GM19468 (cell line): Measurements from ENCODE around the gene HSPA6.
"Not testable (repeated sequence)": the region's sequence is repeated elsewhere in the genome, so short reads cannot be mapped to it uniquely, and the experiment has no call there.

Experiments used
- ATAC-seq: cut with Tn5 transposase; IDR thresholded peaks from one replicate; pipeline ENCODE4 v1.9.1; 2021; ENCODE audit warnings: mild to moderate bottlenecking, moderate library complexity, moderate number of reproducible peaks; ENCODE audit not compliant: unreplicated experiment; ENCODE audit errors: extremely low read depth

HSPA6 gene

GRCh38 chr1:161556990-161557389 is 32.6 kb downstream of the HSPA6 start:
- not testable (repeated sequence) for ATAC-seq

- ATAC-seq, result not testable (repeated sequence)
Observed at GRCh38 chr1:161557506-161558450, 33.4 kb downstream of the HSPA6 start.

GRCh38 chr1:161560960-161561715 is 36.8 kb downstream of the HSPA6 start:
- ATAC-seq, result peak; percentile 33

DNA sequence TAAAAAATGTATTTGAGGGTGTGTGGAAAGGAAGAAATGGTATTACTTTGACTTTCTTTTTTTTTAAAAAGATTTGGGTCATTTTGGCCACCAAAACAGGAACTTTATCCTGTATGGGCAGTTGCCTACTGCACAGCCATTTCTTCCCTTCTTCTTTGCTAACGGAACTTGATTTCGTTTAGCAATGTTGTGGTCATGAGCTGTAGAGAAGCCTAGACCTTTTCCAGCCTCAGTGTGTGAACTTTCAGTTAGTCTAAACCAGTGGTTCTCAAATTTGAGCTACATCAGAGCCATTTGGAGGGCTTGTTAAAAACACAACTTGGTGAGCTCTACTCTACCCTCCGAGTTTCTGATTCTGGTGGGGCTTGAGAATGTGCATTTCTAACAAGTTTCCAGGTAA is 38.1 kb downstream of the HSPA6 start:
- not testable (repeated sequence) for ATAC-seq

DNA sequence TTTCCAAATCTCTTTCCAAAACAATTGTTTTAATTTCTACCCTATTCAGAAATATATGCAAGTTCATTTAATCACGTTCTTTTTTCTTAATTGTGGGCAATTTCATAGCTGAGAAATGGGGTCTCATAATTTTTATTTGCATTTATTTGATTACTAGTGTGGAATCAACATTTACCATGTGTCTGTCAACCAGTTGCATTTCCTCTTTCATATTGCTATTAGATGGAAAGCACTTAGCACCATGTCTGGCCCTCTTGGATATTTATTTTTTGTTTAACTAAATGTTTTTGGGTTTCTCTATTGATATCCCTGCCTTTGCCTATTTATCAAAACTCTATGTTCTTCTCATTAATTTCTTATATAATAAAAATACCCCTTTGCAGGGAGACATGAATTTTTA is 39.2 kb downstream of the HSPA6 start:
- ATAC-seq, result not testable (repeated sequence)

DNA sequence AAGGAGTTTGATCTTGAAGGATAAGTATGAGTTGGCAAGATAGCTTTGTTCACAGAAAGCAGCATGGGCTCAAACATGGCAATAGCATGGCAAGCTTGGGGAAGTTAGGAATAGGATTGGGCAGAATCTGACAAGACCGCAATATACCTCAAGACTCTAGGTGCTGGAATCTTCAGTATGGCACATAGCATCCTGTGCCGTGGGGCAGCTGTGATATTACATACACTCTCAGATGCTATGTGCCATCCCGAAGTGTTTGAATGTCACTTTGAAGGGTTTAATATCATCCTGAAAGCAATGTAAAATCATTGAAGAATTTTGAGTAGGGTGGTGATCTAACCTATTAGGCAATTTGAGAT is 42.2 kb downstream of the HSPA6 start:
- ATAC-seq, result not testable (repeated sequence)

DNA sequence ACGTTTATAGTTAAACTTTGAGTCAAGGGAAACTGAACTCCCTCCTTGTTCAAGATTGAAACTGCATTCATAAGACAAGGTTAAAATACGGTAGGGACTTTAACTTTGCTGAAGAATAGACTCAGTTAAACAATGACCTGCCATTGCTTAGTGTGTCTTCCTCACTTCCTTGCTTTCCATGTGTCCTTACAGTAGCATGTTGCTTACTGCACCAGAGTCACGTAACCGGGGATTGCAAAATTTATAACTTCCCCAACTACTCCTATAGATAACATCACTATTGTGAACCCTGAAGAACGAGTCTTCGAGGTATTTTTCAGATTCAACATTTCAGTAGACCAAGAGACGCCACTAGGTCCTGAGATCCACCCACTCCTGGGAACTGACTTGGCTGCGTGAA is 47.4 kb downstream of the HSPA6 start:
- ATAC-seq, result not testable (repeated sequence)
